ENCODE data around the gene INSYN2B. TPM values are rescaled to one million over a fixed set of nuclear protein-coding genes. Genes with fewer than 3 reads are reported as not detected.

INSYN2B gene
- 2.9 and 3.8 TPM in 2 replicates for total RNA-seq

DNA sequence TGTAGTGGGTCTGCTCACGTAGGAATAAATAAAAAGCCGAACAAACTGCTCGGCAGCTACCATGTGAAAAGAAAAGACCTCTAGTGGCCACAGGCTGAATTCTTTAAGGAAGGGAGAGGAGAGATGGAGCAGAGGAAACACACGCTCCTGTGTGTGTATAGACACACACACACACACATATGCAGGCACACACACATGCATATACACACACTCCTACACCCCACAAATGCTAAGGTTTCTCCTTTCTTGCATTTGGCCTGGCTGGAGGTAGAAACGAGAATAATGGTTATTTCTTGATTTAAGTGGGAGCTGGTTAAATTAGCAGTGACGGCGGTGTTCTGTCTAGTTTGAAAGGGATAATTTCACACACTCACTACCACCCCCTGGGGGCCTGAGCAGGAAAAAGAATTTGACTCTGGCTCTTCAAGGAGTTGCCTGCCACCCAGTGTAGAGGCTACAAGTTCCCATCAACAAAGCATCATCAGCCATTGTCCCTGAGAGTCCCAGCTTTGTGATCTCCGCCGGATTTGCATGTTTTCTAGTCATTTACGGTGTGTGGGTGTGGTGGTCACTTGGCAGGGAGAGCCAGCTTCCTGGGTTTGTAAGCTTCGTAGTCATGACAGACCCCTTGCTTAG lies at the start of gene INSYN2B:
Gene INSYN2B (minus strand): TSS at position 78 of the 636 bp plus-strand sequence. CDS start 96,597 bp downstream, outside the sequence.

Other genes starting within 250 kb of the INSYN2B start
- gene FOXI1, start 125.4 kb upstream of the INSYN2B start, total RNA-seq, result not detected in 2 replicates

Data from bronchial smooth muscle cell (primary cell).